LNCAP (cell line): ENCODE measurements around the gene CASK.

Experiments
- CTCF ChIP-seq: fragments of 450-650 bp; IDR thresholded peaks from 2 replicates; pipeline ENCODE4 v1.5.1; 2017; ENCODE audit warnings: mild to moderate bottlenecking

The CASK gene

GRCh38 chrX:41667631-41668030 lies 255.7 kb downstream of the CASK start:
- no peak for TF ChIP-seq CTCF

- TF ChIP-seq CTCF: no peak
Measured at GRCh38 chrX:41666251-41666650, 257.1 kb downstream of the CASK start.

GRCh38 chrX:41665686-41666085 lies 257.7 kb downstream of the CASK start:
- no peak for TF ChIP-seq CTCF

DNA sequence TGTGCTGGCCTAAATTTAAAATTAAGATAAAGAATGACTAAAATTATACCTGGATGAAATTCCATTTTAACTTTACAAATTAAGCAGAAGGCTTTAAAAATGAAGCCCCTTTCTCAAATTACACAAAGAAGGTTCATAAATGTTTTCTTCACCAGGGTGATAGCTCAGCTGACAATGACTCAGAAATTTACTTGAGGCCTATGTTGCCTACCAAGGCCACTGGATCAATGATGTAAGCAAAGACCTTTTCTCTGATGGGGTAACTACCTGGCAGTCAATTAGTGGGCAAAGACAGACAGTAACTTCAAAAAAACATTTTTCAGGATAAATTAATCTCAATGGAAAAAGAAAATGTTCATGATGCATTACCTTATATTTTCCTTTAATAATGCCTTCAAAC lies 258.4 kb downstream of the CASK start:
- TF ChIP-seq CTCF: no peak

DNA sequence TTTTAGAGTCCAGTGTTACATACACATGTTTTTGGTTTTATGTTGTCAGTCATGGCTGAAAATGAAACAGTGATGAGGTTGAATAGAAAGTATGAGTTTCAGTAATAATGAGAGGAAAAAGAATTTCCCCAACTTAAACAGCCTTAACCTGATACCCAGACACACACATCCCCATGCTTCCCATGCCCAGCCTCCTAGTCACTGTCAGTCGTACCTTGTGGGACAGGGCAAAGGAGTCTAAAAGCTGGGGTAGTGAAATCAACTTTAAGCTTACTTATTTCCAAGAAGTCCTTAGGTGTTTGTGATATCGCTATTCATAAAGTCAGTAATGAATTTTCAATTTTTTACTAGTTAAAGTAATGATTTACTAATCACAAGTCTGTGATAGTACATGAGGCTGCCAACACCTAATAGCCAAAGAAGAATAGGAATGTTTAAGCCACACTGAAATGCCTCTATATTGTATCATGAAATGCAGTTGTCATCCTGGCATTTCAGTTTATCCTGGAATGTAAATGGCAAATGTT lies 258.9 kb downstream of the CASK start:
- no peak for TF ChIP-seq CTCF

DNA sequence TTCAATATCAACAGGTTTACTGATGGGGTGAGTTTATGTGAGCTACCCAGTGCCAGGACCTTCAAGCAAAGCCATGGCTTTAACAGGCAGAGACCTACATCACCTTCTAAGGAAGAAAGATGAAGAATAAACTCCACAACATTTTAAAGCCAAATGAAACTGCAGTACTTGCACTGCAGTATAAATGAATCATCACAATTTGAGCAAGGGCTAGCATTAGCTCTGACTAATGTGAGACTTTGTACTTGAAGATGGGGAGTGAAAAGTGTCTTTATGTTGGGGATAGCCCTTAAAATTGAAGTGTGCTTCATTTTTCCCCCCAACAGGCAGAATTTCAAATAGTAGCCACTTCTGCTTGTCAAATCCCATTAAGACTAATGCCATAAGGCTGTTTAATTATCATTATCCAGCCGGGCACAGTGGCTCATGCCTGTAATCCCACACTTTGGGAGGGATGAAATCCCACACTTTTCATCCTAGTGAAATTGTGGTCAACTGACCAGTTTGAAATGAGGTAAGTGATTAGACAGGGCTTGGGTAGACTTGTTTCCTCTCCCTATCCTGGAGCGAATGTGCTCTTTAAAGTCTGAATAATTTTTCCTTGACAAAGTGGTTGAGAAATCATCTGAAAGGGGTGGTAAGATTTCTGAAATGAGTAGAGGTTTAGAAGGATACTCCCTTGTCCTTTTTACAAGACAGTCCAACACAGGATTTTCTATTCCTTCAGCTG lies 261.8 kb downstream of the CASK start:
- TF ChIP-seq CTCF: no peak

- no peak for TF ChIP-seq CTCF
Measured at GRCh38 chrX:41655631-41656030, 267.7 kb downstream of the CASK start.
